GM23338 (cell line): Measurements from ENCODE around the gene BNIPL. TPM values are rescaled to one million over a fixed set of nuclear protein-coding genes. Genes with fewer than 3 reads are reported as not detected.

ENCODE experiments used
- ATAC-seq: fragments of 200-7000 bp; cut with Tn5 transposase; 3 replicates; pipeline ENCODE4 v1.9.1; 2020
- DNase-seq: peaks from one replicate; pipeline ENCODE4 v3.0.0-alpha.2; 2015; ENCODE audit warnings: low spot score
- H2AFZ ChIP-seq: fragments of 200-600 bp; sonication (generic); 2 replicates; pipeline ENCODE4 v1.8.0; 2016; ENCODE audit warnings: antibody characterized with exemption, mild to moderate bottlenecking, moderate library complexity
- H3F3A ChIP-seq: fragments of 200-600 bp; sonication (generic); replicated peaks from 2 replicates; pipeline ENCODE4 v1.8.0; 2017; ENCODE audit warnings: antibody characterized with exemption, mixed run types, low read depth
- H3K27ac ChIP-seq: fragments of 200-600 bp; sonication (generic); 2 replicates; pipeline ENCODE4 v1.6.1; 2016; ENCODE audit warnings: low read depth
- H3K27me3 ChIP-seq: fragments of 200-600 bp; sonication (generic); 2 replicates; pipeline ENCODE4 v1.8.0; 2016; ENCODE audit warnings: mild to moderate bottlenecking, mixed run types, moderate library complexity; ENCODE audit not compliant: insufficient read depth
- H3K36me3 ChIP-seq: fragments of 200-600 bp; sonication (generic); 2 replicates; pipeline ENCODE4 v1.8.0; 2016; ENCODE audit warnings: mild to moderate bottlenecking; ENCODE audit not compliant: insufficient read depth
- H3K4me1 ChIP-seq: fragments of 200-600 bp; sonication (generic); 2 replicates; pipeline ENCODE4 v1.8.0; 2016; ENCODE audit warnings: mild to moderate bottlenecking, moderate library complexity; ENCODE audit not compliant: insufficient read depth
- H3K4me2 ChIP-seq: fragments of 200-600 bp; sonication (generic); 2 replicates; pipeline ENCODE4 v1.7.1; 2017; ENCODE audit warnings: mixed run types
- H3K4me3 ChIP-seq: fragments of 200-600 bp; sonication (generic); 2 replicates; pipeline ENCODE4 v1.6.1; 2016; ENCODE audit warnings: mixed run types
- H3K79me2 ChIP-seq: fragments of 200-600 bp; sonication (generic); replicated peaks from 2 replicates; pipeline ENCODE4 v1.8.0; 2017; ENCODE audit warnings: mild to moderate bottlenecking; ENCODE audit not compliant: insufficient read depth
- H3K9me2 ChIP-seq: fragments of 200-600 bp; sonication (generic); 2 replicates; pipeline ENCODE4 v1.8.0; 2017; ENCODE audit not compliant: insufficient read depth
- H4K20me1 ChIP-seq: fragments of 200-600 bp; sonication (generic); replicated peaks from 2 replicates; pipeline ENCODE4 v1.8.0; 2017; ENCODE audit warnings: mild to moderate bottlenecking; ENCODE audit not compliant: insufficient read depth
- H3K27ac Mint-ChIP-seq: 2 replicates; pipeline ENCODE4 v1.8.0; 2020; ENCODE audit warnings: inconsistent platforms, mild to moderate bottlenecking, moderate library complexity, mixed read lengths
- H3K27me3 Mint-ChIP-seq: 3 replicates; pipeline ENCODE4 v1.8.0; 2022; ENCODE audit warnings: low read depth, mild to moderate bottlenecking, moderate library complexity, mixed read lengths, inconsistent platforms; ENCODE audit not compliant: insufficient read depth, poor library complexity
- H3K36me3 Mint-ChIP-seq: 3 replicates; pipeline ENCODE4 v1.8.0; 2021; ENCODE audit warnings: low read depth, mild to moderate bottlenecking, inconsistent platforms, moderate library complexity, mixed read lengths
- H3K4me1 Mint-ChIP-seq: 3 replicates; pipeline ENCODE4 v1.8.0; 2020; ENCODE audit warnings: mild to moderate bottlenecking, inconsistent platforms, mixed read lengths
- H3K4me3 Mint-ChIP-seq: 3 replicates; pipeline ENCODE4 v1.8.0; 2021; ENCODE audit warnings: moderate library complexity, mild to moderate bottlenecking, inconsistent platforms, mixed read lengths
- H3K9me3 Mint-ChIP-seq: 3 replicates; pipeline ENCODE4 v1.8.0; 2020; ENCODE audit warnings: moderate library complexity, mild to moderate bottlenecking, inconsistent platforms, mixed read lengths
- ETS1 ChIP-seq: IDR thresholded peaks from 2 replicates; pipeline ENCODE4 v1.6.1; 2016; ENCODE audit warnings: antibody characterized with exemption
- EZH2 ChIP-seq: fragments of 200-600 bp; sonication (generic); IDR thresholded peaks from one replicate; pipeline ENCODE4 v1.8.0; 2017; ENCODE audit warnings: antibody characterized with exemption, mild to moderate bottlenecking, low read depth; ENCODE audit not compliant: unreplicated experiment
- EZH2phosphoT487 ChIP-seq: fragments of 200-600 bp; sonication (generic); IDR thresholded peaks from one replicate; pipeline ENCODE4 v1.8.1; 2018; ENCODE audit warnings: antibody characterized with exemption; ENCODE audit not compliant: unreplicated experiment
- NANOG ChIP-seq: IDR thresholded peaks from 2 replicates; pipeline ENCODE4 v1.6.1; 2016; ENCODE audit warnings: antibody characterized with exemption, borderline replicate concordance
- ZNF331 ChIP-seq: fragments of 250-450 bp; sonication (Bioruptor Pico); IDR thresholded peaks from 2 replicates; pipeline ENCODE4 v1.5.0; 2020; ENCODE audit warnings: low read depth, mild to moderate bottlenecking, moderate library complexity
- ZNF462 ChIP-seq: fragments of 250-450 bp; sonication (Bioruptor Pico); IDR thresholded peaks from 2 replicates; pipeline ENCODE4 v1.5.0; 2020; ENCODE audit warnings: mild to moderate bottlenecking, moderate library complexity
- polyA plus RNA-seq: library from polyadenylated mRNA; unstranded; fragments of >200 nt; fragmentation: Nextera tagmentation; extraction: Ambion mirVana; gene quantifications from 2 replicates; pipeline ENCODE4 v1.2.1, GENCODE V29; 2016
- total RNA-seq: library from RNA; depleted of rRNA; stranded (reverse); fragments of >200 nt; shearing (Covaris generic); gene quantifications from 2 replicates; pipeline ENCODE4 v1.2.3, GENCODE V29; 2014

BNIPL gene
- total and polyA plus RNA-seq, 2 experiments from 2014 or later: 0.91 to 1.2 TPM

GRCh38 chr1:150994248-150994647, 42.1 kb upstream of the BNIPL start:
- ATAC-seq: no peak
- peaks cover 3% of the 10 kb centered on the region; the same call in 2 of the 3 replicates for H3K36me3 Mint-ChIP-seq

More at GRCh38 chr1:150994248-150994647, 42.1 kb upstream of the BNIPL start:
- Histone ChIP-seq H3K4me1 (no peaks in the 10 kb centered on the region), H2AFZ (no peak overlapping the region), H3K4me3 (no peak overlapping the region), H3K9me2 (no peaks in the 10 kb centered on the region), H4K20me1 (no peaks in the 10 kb centered on the region), H3K79me2 (no peaks in the 10 kb centered on the region), H3K36me3 (no peaks in the 10 kb centered on the region), H3K4me2 (no peak overlapping the region), H3F3A (no peaks in the 10 kb centered on the region), H3K27me3 (no peaks in the 10 kb centered on the region), H3K27ac (no peak overlapping the region)
- H3K9me3 Mint-ChIP-seq: no peaks in the 10 kb centered on the region
- H3K4me1 Mint-ChIP-seq: peaks cover 6% of the 10 kb centered on the region; the same call in 2 of the 3 replicates
- TF ChIP-seq EZH2: no peak
- TF ChIP-seq ZNF331: no peak
- TF ChIP-seq EZH2phosphoT487: no peak
- no peak for TF ChIP-seq ZNF462 (CRISPR knock-in tag)
- no peak for TF ChIP-seq ETS1
- no peak for TF ChIP-seq NANOG
- no peak for DNase-seq
- peaks cover 7% of the 10 kb centered on the region for H3K27me3 Mint-ChIP-seq
- no peak overlapping the region; the same call in 2 of the 3 replicates for H3K4me3 Mint-ChIP-seq
- no peak overlapping the region for H3K27ac Mint-ChIP-seq
